ENCODE measurements around the gene TEX48.

TEX48 gene

GRCh38 chr9:114662081-114662989, 19.7 kb downstream of the TEX48 start:
- peak; percentile 7 for DNase-seq

DNA sequence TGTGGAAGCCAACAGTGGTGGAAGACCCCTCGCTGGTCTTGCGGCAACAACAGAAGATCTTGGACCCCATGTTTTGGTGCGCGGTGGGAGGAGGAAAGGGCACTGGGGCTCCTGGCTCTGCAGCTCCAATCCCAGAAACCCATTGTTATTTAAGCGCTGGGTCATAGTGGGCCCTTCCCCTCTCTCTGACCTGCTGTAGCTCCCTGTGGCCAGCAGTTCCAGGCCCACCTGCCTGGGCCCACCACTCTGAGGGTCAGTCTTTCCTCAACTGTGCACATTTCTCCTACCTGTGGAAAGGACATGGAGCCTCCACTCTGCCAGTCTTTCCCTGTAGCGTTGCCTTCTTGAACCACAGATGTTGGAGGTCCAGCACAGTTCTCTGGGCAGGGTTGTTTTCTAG, 24.3 kb downstream of the TEX48 start, which contains the start of gene TEX53:
Gene TEX53, minus strand, starts transcription at position 101 of the 400 bp plus-strand sequence. Its CDS starts 31 bp downstream, at position 70.
- DNase-seq = no peak

GRCh38 chr9:114656301-114656700, 25.7 kb downstream of the TEX48 start:
- no peak for DNase-seq

GRCh38 chr9:114655689-114656088, 26.3 kb downstream of the TEX48 start:
- DNase-seq = no peak

GRCh38 chr9:114653556-114654159, 28.3 kb downstream of the TEX48 start:
- DNase-seq = peak; percentile 31

DNA sequence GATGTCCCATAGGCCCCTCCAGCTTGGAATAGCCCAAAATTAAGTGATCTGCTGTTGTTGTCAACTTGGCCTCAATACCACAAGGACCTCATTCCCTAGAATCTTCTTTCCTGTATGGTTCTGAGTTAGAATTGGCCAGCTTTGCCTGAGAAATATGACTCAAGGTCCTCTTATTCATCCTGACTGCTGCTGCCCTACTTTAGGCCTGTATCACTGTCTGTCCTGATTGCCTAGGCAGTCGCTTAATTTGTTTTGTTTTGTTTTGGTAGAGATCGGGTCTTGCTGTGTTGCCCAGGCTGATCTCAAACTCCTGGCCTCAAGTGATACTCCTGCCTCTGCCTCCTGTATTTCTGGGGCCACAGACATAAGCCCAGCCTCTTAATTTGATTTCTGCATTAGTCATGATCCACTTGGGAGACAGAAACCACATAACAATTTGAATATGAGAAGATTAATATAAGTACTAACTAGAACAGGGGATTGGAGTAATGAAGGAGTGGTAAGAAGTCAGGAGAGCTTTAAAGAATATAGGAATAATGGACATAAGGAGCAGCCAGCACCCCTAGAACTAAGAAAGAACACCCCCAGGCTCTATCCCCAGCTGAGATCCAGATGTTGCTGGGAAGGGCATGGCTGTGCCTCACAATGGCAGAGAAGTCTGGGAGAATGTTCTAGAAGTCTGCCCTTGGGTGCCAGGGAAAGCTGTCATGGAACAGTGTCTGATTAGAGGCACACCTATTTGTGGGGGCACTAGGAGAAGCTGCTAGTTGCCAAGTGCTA, 29.0 kb downstream of the TEX48 start:
- DNase-seq = no peak

DNA sequence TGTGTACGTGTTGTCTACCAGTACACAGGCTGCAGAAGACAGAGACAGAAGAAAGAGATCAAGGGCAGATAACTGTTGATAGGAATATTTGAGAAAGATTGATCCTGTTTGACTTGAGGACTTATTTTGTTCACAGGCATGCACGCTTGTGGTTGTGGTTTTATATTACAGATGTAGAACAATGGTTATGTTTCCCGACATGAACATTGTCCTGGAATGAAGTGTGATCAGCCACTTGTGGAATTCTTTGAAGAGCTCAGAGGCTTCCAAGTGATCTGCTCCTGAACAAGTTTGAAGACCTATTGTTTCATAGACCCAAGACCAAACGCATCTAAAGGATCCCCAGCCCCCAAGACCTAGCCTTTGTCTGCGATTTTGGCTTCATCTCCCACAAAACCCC, 38.1 kb downstream of the TEX48 start:
- DNase-seq = no peak

DNA sequence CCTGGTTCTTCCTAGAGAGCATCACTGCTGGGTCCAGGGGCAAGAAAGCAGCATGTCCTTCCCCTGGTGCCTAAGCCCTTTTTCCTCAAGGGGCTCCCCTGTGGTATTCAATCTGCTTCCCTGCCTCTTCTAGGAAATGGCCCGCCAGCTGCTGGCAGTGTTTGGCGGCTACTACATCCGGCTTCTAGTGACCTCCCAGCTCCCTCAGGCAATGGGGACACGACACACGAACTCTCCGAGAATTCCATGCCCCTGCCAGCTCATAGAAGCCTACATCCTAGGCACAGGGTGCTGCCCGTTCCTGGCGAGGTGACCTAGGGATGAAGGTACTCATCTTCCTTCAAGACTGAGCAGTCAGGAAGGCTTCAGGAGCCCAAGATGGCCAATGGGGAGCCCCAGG, 39.0 kb downstream of the TEX48 start:
- no peak for DNase-seq

GRCh38 chr9:114641967-114642366, 40.0 kb downstream of the TEX48 start:
- no peak for DNase-seq

DNA sequence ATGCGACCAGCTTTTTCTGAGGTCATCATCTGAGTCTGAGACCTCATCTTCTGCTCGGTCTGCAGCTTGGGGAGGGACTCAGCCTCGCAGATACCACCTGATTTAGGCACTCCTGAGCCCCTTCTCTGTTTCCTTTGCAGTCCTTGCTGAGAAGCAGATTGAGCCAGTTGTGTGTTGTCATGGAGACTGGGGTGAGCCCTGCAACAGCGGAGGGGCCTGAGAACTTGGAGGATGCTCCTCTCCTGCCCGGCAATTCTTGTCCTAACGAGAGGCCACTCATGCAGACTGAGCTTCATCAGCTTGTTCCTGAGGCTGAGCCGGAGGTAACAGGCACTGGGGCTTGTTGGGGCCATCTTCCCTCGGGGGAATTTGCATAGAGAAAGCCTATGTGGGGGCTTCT, 43.6 kb downstream of the TEX48 start:
- DNase-seq = no peak

DNA sequence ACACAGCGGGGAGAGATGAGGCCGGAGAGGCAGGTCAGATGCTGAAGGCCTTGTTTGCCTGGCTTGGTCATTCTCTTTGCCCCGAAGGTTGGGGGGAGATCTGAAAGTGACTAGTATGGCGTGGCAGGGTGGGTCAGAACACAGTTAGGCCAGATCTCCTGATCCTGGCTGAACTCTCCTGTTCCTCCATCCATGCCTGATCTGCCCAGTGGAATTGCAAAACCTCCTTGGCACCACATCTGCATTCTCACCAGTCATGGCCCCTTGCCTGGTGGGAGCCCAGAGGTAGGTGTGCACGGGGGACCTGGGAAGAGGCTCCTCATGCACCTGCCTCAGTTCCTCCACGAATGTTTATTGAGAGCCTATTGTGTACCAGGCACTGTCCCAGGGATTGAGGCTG, 47.6 kb downstream of the TEX48 start:
- no peak for DNase-seq

DNA sequence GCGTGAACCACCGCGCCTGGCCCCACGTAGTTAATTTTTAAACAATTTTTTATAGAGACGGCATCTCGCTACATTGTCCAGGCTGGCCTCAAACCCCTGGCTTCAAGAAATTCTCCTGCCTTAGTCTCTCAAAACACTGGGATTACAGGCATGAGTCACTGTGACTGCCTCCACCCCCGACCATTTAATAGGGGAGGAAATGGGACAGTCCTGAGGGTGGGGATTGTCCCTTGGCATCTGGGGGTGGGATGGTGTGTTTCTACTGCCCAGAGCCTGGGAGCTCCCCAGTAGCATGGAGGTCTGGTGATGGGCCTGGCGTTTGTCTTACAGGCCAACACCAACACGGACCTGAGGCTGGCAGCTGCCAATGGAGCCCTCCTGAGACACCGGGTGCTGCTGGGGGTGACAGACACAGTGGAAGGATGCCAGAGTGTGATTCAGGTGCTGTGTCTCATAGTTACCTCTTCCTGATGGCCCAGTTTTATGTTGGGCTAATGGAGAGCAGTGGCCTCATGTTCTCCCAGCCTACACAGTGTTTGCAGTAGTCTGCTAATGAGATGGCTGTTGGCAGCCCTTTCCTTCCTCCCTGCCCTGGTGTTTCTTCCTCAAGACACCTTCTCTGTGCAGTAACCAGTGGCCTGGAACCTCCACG, 48.4 kb downstream of the TEX48 start:
- DNase-seq = no peak

GRCh38 chr9:114631166-114631565, 50.8 kb downstream of the TEX48 start:
- no peak for DNase-seq

DNA sequence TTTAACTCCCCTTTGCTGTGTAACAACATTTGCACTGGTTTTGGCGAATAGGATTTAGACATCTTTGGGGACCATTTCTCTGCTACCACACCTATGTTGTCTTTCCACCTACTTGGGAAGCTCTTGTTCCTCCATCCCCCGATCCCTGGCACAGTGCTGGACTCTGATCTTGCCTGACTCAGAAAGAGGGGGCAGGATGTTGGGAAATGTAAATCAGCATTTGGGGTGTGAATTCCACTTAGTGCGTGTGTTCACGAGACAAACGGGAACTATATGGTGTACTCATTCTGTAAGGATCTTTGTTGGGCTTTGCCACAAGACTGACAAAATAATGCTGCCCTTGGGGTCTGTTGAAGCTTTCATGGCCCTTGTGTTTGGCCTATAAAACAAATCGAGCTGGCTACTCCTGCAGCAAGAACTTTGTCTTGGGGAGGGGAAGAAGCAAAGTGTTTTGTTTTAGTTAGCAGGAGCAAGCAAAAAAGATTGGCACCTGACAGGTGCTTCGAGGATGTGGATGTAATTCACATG, 52.4 kb downstream of the TEX48 start:
- no peak for DNase-seq

GRCh38 chr9:114627553-114627952, 54.4 kb downstream of the TEX48 start:
- DNase-seq = no peak

- no peak for DNase-seq
Observed at GRCh38 chr9:114626415-114627020, 55.5 kb downstream of the TEX48 start.

DNA sequence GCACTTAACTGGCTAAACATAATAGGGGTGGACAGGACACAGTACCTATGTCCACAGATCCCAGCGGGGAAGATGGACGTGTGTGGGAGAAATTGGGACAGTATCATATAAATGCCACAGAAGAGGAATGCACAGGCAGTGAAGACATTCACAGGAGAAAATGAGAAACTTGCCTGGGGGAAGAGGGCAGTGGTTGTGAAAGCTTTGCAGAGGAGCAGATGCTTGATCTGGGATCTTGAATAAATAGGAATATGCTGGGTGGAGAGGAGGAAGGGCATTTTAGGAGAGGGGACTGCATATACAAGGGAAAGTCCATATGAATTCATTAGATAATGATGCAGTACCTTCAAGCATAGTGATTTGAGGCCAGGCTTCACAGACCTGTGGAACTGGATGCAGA, 57.3 kb downstream of the TEX48 start:
- DNase-seq = no peak

DNA sequence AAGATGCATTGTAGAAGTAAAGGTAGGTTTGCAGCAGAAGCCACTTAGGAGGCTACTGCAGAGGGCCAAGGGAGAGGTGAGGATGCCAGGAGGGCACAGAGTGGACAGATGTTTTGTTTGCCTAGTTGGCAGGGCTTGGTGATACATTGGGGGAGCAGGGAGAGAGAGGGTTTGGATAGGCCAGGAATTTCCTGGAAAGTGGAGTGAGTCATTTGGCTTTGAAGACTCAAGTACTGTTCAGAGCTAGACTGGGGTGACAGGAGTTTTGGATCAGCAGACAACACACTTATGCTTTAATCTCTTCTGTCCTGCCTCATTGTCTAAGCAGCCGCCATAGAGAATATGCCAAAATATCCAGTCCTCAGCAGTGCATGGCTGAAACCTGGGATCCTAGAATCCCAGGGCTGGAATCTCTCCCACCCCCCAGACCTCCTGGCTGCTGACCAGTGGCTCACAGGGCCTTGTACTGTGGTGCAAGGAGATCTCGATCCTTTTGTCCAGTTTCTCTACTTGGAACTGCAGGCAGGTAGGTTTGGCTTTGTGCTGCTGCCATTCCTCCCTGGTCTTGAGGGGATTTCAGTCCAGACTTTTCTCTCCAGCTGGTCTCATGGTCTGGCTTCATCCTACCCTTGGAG, 59.9 kb downstream of the TEX48 start:
- no peak for DNase-seq

DNA sequence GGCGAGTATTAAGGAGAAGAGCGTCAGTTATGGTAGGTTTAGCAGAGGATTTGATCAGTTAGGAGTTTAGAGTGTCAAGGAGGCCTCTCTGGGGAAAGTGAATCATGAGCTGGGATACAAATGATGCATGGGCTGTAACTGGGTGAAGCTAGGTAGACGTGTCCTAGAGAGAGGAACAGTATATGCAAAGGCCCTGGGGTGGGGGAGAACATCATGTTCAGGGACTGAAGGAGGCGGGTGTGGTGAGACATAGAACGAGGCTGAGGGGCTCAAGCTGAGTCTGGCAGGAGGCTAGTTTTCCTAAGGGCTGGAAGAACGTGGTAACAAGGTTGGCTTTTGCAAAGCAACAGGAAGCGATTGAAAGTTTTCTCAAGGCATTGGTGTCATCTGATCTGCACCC, 60.4 kb downstream of the TEX48 start:
- DNase-seq = no peak

DNA sequence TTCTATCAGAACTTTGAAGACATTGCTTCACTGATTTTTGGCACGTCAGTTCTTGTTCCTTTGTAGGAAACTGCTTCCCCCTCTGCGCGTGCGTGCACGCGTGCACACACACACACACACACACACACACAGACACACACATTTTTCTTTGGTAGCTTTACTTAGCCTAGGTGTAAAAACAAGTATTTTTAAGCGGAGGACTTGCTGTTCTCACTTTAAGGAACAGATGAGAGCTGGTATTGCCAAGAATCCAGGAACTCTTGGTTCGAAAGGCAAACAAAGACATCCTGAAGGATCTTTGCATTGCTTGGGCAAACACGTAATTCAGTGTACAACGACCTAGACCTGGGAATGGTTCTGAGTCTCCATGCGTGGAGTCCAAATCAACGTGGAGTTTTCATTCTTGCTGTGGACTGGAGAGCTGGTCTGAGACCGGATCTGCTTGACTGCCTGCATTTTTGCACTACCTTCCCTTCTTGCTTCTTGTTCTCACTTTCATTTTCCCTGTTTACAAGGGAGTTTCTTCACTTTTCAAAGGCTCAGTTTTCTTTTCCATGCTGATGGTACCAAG, 62.7 kb downstream of the TEX48 start:
- DNase-seq = no peak

Data from NCI-H1048 (cell line).